ENCODE data around the gene IMPG2.

The IMPG2 gene

DNA sequence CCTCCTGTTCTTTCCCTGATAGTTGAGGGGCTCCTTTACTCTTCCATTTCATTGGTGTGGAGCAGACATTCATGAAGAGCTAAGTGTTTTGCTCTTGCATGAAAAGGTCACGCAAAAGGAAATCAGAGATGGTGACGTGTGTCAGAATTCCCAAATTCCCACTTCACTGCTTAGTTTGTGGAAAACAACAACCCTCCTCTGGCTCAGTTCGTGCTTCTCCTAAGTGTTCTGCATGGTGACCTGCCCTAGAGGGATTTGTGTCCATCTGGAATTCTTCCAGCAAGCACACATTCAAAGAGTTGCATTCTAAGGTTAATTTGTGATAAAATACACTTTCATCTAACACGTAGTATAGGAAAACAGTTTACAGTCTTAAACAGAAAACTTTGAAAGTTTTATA lies 95.6 kb downstream of the IMPG2 start:
- Histone ChIP-seq H3K4me3 (ENCODE audit: low read length) (no peak overlapping the region), H3K9me3 (ENCODE audit: control insufficient read depth, low read length) (no peaks in the 10 kb centered on the region), H3K9ac (ENCODE audit: low read length) (no peak overlapping the region), H3K36me3 (ENCODE audit: control insufficient read depth, insufficient read depth, low read length) (no peaks in the 10 kb centered on the region), H3K4me1 (ENCODE audit: control insufficient read depth, insufficient read depth, low read length) (no peaks in the 10 kb centered on the region), H3K27me3 (ENCODE audit: control insufficient read depth, insufficient read depth, low read length) (no peaks in the 10 kb centered on the region)

DNA sequence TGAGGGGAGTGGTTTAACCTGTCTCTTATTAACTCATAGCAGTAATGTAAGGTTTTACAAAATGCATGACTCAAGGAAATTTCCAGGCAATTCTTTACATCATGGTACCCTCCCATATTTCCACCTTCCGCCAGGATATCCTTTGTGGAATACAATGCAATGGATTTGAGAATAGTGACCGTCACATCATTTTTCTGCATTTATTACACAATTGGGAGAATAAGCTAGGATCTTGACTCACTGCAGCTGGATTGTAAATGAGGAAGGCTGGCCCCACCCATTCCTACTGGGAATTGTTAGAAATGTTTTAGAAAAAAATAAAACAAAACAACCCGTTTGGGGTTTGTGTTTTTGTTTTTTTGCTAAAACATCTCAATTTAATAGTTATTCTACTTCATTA lies 97.4 kb downstream of the IMPG2 start:
- no peaks in the 10 kb centered on the region for H3K4me1 ChIP-seq (ENCODE audit: control insufficient read depth, insufficient read depth, low read length)
- no peak overlapping the region for H3K4me3 ChIP-seq (ENCODE audit: low read length)
- H3K27me3 ChIP-seq (ENCODE audit: control insufficient read depth, insufficient read depth, low read length): no peaks in the 10 kb centered on the region
- no peak overlapping the region for H3K9ac ChIP-seq (ENCODE audit: low read length)
- no peaks in the 10 kb centered on the region for H3K36me3 ChIP-seq (ENCODE audit: control insufficient read depth, insufficient read depth, low read length)
- no peaks in the 10 kb centered on the region for H3K9me3 ChIP-seq (ENCODE audit: control insufficient read depth, low read length)

DNA sequence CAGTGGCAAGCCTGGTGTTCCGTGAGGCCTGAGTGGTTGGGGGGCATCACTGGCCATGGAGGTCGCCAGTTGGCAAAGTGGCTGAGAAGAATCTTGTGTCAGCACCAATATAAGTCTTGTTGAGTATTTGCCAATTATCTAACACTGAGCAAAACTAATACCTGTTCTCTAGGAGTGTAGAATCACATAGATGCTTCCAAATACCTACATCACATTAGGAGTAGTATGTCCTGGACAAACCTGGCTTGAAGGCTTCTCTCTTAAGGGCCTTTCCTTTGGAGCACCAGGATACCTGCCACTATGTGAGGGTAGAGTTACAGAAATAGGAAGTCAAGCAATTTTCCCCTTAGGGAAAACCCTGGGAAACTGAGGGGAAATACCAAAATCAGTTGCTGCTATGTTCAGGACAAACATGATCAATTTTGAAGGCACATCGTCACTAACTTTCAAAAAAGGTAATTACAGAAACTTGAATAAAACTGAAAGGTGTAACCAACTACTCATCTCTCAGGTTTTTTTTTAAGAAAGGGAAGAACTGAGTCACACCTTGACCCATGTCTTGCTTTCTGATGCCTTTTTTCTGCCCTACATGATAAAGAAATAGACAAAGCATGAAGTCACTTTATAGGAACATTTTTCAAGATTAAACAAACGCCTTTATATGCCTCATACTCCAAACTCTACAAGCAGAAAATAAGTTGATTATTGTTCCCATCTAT lies 100.4 kb downstream of the IMPG2 start:
- Histone ChIP-seq H3K9me3 (ENCODE audit: control insufficient read depth, low read length) (no peaks in the 10 kb centered on the region), H3K4me3 (ENCODE audit: low read length) (no peak overlapping the region), H3K4me1 (ENCODE audit: control insufficient read depth, insufficient read depth, low read length) (no peaks in the 10 kb centered on the region), H3K27me3 (ENCODE audit: control insufficient read depth, insufficient read depth, low read length) (no peaks in the 10 kb centered on the region), H3K9ac (ENCODE audit: low read length) (no peak overlapping the region), H3K36me3 (ENCODE audit: control insufficient read depth, insufficient read depth, low read length) (no peaks in the 10 kb centered on the region)

DNA sequence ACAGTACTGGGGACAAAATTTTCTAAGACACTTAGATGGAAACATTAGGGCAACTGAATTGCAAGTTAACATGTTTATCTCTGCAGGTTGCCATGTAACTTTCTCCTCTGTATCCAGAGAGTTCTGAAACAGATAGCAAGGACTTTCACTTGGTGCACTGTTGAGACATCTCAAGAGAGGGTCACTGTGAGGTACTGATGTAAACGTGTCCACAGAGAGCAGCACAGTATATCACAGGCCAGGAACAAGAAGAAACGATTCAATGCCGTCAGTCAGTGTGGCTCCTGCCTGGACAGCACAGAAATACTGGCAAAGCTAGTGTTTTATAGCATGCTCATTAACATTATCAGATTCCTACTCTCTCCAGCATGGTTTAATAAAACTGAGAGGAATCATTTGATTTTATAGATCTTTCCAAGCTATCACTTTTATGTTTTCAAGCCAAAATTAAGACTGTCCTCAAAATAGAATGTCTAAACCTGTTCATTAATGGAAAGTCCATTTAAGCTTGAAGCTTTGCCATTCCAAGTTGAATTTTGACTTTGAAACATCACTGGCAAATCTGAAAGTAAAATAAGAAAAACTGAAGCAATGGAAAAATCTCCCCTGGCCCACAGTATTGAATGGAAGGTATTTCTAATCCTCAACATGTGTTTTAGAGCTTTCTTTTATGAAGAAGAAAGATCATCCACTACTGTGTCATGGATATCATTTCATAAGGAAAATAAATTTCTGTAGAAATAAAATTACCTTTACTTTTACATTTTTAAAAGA lies 102.7 kb downstream of the IMPG2 start:
- Histone ChIP-seq H3K9ac (ENCODE audit: low read length) (no peak overlapping the region), H3K4me1 (ENCODE audit: control insufficient read depth, insufficient read depth, low read length) (no peaks in the 10 kb centered on the region), H3K4me3 (ENCODE audit: low read length) (no peak overlapping the region), H3K27me3 (ENCODE audit: control insufficient read depth, insufficient read depth, low read length) (no peaks in the 10 kb centered on the region), H3K9me3 (ENCODE audit: control insufficient read depth, low read length) (no peaks in the 10 kb centered on the region), H3K36me3 (ENCODE audit: control insufficient read depth, insufficient read depth, low read length) (no peaks in the 10 kb centered on the region)

DNA sequence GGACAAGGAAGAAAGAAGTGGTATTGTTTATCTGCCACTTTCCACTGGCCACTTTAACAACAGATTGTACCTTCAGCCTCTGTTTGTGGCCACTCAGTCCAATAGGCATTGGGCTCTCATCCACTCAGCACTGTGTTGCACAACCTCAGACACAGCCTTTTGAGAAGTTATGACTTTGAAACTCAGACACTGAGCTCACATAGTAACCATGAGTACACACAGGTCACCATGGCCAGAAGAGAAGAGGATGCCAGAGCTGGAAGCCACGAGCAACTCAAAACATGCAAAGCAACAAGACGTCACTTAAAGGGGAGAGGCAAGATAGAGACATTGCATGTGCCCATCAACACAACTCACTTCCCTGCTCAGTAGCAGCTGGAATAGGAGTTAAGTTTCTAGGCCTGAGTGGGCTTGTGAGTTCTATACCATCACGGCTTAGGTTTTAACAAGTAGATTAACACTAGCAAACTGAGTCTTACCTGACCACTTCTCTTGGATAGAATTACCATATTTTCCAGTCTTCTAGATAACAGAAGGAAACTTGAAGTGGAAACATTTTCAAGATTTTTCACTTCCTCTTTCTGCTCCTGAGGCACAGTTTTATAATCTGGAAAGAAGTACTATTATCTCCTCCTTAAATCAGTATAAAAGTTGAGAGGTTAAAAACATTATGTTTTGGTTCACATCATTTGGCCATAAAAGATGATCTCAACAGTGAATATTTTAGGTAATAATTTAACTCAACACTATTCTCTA lies 103.5 kb downstream of the IMPG2 start:
- Histone ChIP-seq H3K4me3 (ENCODE audit: low read length) (no peak overlapping the region), H3K9me3 (ENCODE audit: control insufficient read depth, low read length) (no peaks in the 10 kb centered on the region), H3K36me3 (ENCODE audit: control insufficient read depth, insufficient read depth, low read length) (no peaks in the 10 kb centered on the region), H3K4me1 (ENCODE audit: control insufficient read depth, insufficient read depth, low read length) (no peaks in the 10 kb centered on the region), H3K27me3 (ENCODE audit: control insufficient read depth, insufficient read depth, low read length) (no peaks in the 10 kb centered on the region), H3K9ac (ENCODE audit: low read length) (no peak overlapping the region)

DNA sequence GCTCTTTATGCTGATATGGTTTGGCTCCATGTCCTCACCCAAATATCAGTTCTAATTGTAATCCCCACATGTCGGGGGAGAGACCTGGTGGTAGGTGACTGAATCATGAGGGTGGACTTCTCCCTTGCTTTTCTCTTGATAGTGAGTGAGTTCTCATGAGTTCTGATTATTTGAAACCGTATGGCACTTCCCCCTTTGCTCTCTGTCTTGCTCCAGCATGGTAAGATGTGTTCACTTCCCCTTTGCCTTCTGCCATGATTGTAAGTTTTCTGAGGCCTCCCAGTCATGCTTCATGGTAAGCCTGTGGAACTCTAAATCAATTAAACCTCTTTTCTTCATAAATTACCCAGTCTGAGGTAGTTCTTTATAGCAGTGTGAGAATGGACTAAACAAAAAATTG lies 107.6 kb downstream of the IMPG2 start:
- H3K4me3 ChIP-seq (ENCODE audit: low read length): no peak overlapping the region
- no peaks in the 10 kb centered on the region for H3K4me1 ChIP-seq (ENCODE audit: control insufficient read depth, insufficient read depth, low read length)
- no peaks in the 10 kb centered on the region for H3K9me3 ChIP-seq (ENCODE audit: control insufficient read depth, low read length)
- H3K9ac ChIP-seq (ENCODE audit: low read length): no peak overlapping the region
- no peaks in the 10 kb centered on the region for H3K27me3 ChIP-seq (ENCODE audit: control insufficient read depth, insufficient read depth, low read length)
- H3K36me3 ChIP-seq (ENCODE audit: control insufficient read depth, insufficient read depth, low read length): no peaks in the 10 kb centered on the region

DNA sequence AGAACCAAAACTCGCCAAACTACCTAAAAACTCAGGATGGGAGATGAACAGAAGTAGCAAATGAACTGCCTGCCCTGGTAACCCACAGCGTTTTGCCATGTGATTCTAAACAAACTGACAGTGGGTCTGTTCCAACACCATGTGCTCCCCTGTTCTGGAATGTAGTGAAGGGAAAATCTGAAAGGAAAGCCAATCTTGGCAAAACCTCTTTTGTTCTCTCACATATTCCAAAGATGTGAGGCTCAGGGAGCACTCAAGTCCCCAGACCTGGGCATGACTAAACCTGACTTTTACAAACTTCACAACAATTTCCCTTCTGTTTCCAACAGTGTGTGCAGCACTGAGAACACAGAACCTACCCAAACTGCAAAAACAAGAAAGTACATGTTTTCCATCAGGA lies 116.1 kb downstream of the IMPG2 start:
- no peaks in the 10 kb centered on the region for H3K9me3 ChIP-seq (ENCODE audit: control insufficient read depth, low read length)
- no peak overlapping the region for H3K9ac ChIP-seq (ENCODE audit: low read length)
- H3K36me3 ChIP-seq (ENCODE audit: control insufficient read depth, insufficient read depth, low read length): no peaks in the 10 kb centered on the region
- H3K4me1 ChIP-seq (ENCODE audit: control insufficient read depth, insufficient read depth, low read length): no peaks in the 10 kb centered on the region
- H3K27me3 ChIP-seq (ENCODE audit: control insufficient read depth, insufficient read depth, low read length): no peaks in the 10 kb centered on the region
- H3K4me3 ChIP-seq (ENCODE audit: low read length): no peak overlapping the region

DNA sequence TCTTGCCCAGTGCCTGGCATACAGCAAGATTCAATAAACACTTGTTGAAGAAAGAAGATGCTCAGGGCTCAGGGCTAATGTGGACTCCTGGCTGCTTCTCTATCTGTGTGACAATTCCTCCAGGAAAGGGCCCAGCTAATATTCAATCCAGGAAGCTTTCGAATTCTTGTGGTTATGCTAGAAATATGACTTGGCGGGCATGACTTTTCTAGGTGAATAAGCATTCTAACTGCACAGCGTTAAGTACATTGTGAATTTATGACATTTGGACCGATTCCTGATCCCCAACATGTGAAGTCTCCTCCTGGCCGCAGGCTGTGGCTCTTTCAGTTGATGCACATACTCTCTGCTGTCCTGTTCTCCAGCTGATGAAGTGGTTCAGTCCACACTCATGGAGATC lies 117.0 kb downstream of the IMPG2 start:
- Histone ChIP-seq H3K27me3 (ENCODE audit: control insufficient read depth, insufficient read depth, low read length) (no peaks in the 10 kb centered on the region), H3K9ac (ENCODE audit: low read length) (no peak overlapping the region), H3K9me3 (ENCODE audit: control insufficient read depth, low read length) (no peaks in the 10 kb centered on the region), H3K36me3 (ENCODE audit: control insufficient read depth, insufficient read depth, low read length) (no peaks in the 10 kb centered on the region), H3K4me3 (ENCODE audit: low read length) (no peak overlapping the region), H3K4me1 (ENCODE audit: control insufficient read depth, insufficient read depth, low read length) (no peaks in the 10 kb centered on the region)

DNA sequence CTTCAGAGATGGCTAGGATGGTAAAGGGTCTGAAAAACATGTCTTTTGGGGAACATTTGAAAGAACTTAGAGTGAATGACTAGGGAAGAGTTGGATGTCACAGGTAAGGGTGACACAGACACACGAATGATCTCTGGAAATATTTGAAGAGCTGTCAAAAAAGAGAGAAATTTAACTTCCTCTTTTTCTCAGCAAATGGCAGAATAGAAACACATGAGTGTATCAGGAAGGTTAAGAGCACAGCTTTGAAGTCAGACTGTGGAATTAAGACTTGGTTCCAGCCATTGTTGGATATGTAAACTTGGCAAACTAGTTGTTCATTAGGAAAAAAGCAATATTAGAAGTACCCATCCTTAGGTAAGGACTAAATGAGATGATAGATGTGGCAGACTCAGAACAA lies 117.7 kb downstream of the IMPG2 start:
- no peaks in the 10 kb centered on the region for H3K4me1 ChIP-seq (ENCODE audit: control insufficient read depth, insufficient read depth, low read length)
- no peaks in the 10 kb centered on the region for H3K36me3 ChIP-seq (ENCODE audit: control insufficient read depth, insufficient read depth, low read length)
- no peak overlapping the region for H3K9ac ChIP-seq (ENCODE audit: low read length)
- H3K9me3 ChIP-seq (ENCODE audit: control insufficient read depth, low read length): no peaks in the 10 kb centered on the region
- H3K4me3 ChIP-seq (ENCODE audit: low read length): no peak overlapping the region
- no peaks in the 10 kb centered on the region for H3K27me3 ChIP-seq (ENCODE audit: control insufficient read depth, insufficient read depth, low read length)

DNA sequence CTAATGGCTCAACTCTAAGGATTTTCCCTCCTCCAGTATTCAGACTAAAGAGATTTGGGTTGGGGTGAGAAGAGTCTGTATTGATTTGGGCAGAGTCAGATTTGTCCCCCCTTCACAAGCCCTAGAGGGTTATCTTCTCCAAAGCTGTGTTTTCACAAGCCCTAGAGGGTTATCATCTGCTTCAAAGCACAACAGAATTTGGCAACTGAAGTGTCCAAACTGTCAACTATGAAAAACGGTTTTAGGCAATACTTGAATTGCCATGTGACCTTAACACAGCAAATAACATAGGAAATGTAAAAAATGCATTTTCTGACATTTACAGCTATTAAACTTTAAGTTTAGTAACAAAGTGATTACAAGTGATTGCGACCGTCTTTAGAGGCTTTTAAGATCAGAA lies 119.9 kb downstream of the IMPG2 start:
- H3K4me1 ChIP-seq (ENCODE audit: control insufficient read depth, insufficient read depth, low read length): peaks cover 5% of the 10 kb centered on the region
- H3K4me3 ChIP-seq (ENCODE audit: low read length): no peak overlapping the region
- no peaks in the 10 kb centered on the region for H3K27me3 ChIP-seq (ENCODE audit: control insufficient read depth, insufficient read depth, low read length)
- no peak overlapping the region for H3K9ac ChIP-seq (ENCODE audit: low read length)
- H3K9me3 ChIP-seq (ENCODE audit: control insufficient read depth, low read length): no peaks in the 10 kb centered on the region
- no peaks in the 10 kb centered on the region for H3K36me3 ChIP-seq (ENCODE audit: control insufficient read depth, insufficient read depth, low read length)

DNA sequence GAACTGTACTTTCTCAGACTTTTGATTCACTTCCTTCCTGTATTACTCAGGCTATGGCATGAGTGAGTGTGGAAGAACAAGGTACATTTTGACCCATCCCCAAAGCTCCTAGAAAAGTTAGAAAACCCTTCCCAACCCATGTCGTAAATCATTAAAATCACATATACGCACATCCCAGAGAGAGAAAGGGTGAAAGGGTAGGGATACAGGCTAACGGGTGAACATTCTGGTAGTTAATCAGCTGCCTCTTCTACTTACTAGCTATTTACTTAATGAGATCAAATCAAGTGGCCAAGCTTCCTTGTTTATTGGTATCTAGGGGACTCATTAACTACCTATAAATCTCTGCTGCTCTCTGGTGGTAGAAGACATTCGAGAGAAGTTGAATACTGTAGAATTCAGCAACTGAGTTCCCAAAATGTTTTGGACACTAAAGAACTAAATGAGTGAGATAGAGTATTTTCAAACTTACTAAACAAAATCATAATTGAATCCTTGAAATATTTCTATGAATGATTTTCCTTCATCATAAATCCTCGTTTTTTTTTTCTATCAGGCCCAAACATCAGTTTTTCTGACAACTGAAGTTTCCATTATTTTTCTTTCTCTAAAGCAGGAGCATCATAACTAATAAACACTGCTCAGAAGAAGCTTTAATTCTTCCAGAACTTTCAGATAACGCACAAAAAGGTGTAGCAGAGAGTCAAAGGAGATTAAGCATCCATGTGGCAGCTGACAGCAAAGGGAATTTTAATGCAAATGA lies 124.2 kb downstream of the IMPG2 start:
- no peaks in the 10 kb centered on the region for H3K27me3 ChIP-seq (ENCODE audit: control insufficient read depth, insufficient read depth, low read length)
- no peaks in the 10 kb centered on the region for H3K36me3 ChIP-seq (ENCODE audit: control insufficient read depth, insufficient read depth, low read length)
- no peak overlapping the region for H3K4me3 ChIP-seq (ENCODE audit: low read length)
- peaks cover 5% of the 10 kb centered on the region for H3K4me1 ChIP-seq (ENCODE audit: control insufficient read depth, insufficient read depth, low read length)
- no peaks in the 10 kb centered on the region for H3K9me3 ChIP-seq (ENCODE audit: control insufficient read depth, low read length)
- H3K9ac ChIP-seq (ENCODE audit: low read length): no peak overlapping the region

Data from mucosa of stomach (tissue), 1 donor.